ENCODE data around the gene AMBRA1.

DNA sequence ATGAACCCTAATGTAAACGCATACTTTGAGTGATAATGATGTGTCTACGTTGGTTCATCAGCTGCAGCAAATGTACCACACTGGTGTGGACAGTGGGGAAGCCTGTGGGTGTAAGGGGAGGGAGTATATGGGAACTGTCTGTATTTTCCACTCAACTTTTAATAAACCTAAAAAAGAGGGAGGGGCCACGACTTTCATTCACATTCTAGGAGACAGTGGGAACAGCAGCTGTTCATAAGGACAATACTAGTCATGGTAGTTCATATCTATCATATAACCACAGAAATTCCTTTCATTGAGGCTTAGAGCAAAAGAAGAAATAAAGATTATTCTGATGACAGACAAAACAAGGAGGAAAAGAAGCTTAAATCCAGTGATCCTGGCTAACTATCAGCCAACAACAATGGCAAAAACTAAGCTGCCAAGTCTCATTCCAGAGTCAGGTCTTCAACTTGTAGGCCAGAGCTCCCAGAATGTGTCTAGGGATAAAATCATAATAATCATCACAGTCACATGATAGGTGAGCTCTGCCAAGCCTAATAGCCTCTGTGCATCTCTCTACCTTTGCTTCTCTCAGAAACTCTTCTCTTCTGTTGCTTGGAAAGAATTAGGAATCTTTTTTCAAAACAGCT lies 142.9 kb downstream of the AMBRA1 start:
- TF ChIP-seq, protein P1, sequence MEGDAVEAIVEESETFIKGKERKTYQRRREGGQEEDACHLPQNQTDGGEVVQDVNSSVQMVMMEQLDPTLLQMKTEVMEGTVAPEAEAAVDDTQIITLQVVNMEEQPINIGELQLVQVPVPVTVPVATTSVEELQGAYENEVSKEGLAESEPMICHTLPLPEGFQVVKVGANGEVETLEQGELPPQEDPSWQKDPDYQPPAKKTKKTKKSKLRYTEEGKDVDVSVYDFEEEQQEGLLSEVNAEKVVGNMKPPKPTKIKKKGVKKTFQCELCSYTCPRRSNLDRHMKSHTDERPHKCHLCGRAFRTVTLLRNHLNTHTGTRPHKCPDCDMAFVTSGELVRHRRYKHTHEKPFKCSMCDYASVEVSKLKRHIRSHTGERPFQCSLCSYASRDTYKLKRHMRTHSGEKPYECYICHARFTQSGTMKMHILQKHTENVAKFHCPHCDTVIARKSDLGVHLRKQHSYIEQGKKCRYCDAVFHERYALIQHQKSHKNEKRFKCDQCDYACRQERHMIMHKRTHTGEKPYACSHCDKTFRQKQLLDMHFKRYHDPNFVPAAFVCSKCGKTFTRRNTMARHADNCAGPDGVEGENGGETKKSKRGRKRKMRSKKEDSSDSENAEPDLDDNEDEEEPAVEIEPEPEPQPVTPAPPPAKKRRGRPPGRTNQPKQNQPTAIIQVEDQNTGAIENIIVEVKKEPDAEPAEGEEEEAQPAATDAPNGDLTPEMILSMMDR (IDR thresholded peaks at IDR 0.05) = no peak
- TF ChIP-seq POLR2A (IDR thresholded peaks at IDR 0.05) = no peak
